PFSK-1 (cell line): ENCODE measurements around the gene GLIS1.

Experiments used
- FOXP2 ChIP-seq: optimal IDR thresholded peaks from 2 replicates; pipeline ENCODE3; 2011; ENCODE audit warnings: borderline replicate concordance, control low read depth, inconsistent platforms; ENCODE audit not compliant: insufficient read depth; ENCODE audit errors: extremely low read length, extremely low read depth
- POLR2AphosphoS5 ChIP-seq: IDR thresholded peaks from 2 replicates; pipeline ENCODE4 v1.6.1; 2012; ENCODE audit warnings: low read depth, mild to moderate bottlenecking, control low read depth, low read length, moderate library complexity
- SIN3A ChIP-seq: IDR thresholded peaks from 2 replicates; pipeline ENCODE4 v1.6.1; 2012; ENCODE audit warnings: mild to moderate bottlenecking, low read length, moderate library complexity, borderline replicate concordance; ENCODE audit not compliant: insufficient read depth
- TAF1 ChIP-seq: IDR thresholded peaks from 2 replicates; pipeline ENCODE4 v1.6.1; 2012; ENCODE audit warnings: low read length, control low read depth, borderline replicate concordance; ENCODE audit not compliant: insufficient read depth
- TF ChIP-seq, protein P1 (sequence below), 2 experiments: IDR thresholded peaks; 2 replicates each; pipeline versions ENCODE4 v1.6.1 to v1.8.0; 2011 to 2012; ENCODE audit warnings: low read depth in 2 of 2, low read length in 2 of 2, control low read depth in 1 of 2, inconsistent platforms in 1 of 2, mild to moderate bottlenecking in 1 of 2, moderate library complexity in 1 of 2; ENCODE audit not compliant: insufficient read depth in 1 of 2

Gene GLIS1

DNA sequence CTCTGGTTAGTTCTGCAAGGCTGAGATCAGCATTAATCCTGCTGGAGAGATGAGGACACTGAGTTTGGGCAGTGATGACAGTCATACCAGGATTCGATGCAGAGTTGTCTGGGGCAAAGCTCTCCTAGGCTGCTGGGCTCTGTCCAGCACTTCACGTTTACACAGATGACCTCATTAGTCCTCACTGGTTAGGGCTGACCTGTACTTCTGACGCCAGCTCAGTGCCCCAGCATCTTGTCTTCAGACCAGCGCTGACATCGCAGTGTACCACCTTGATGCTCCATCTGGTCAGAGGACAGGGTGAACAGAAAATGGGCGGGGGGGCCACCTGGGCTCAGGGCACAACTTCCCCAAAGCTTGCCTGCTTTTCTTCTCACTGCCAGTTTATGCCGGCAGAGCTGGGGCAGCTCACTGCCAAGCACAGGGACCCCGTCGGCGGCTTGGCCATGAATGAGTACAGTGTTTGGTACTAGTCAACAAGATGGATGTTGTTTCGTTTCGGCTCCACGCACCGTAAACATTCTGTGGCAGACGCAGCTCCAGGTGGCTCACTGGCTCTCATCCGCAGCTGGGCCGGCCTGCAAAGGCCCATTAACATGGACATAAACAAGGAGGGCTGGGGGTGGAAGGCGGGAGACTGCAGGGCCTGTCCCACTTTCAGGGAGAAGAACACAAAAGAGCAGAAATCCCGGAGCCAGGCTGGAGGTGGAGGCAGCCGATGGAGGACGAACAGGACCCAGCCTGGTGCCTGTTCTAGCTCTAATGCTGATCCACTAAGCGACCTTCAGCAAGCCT is 118.7 kb downstream of the GLIS1 start:
- TF ChIP-seq SIN3A (no peak), POLR2AphosphoS5 (no peak), FOXP2 (no peak), TAF1 (no peak)
- TF ChIP-seq, protein P1, sequence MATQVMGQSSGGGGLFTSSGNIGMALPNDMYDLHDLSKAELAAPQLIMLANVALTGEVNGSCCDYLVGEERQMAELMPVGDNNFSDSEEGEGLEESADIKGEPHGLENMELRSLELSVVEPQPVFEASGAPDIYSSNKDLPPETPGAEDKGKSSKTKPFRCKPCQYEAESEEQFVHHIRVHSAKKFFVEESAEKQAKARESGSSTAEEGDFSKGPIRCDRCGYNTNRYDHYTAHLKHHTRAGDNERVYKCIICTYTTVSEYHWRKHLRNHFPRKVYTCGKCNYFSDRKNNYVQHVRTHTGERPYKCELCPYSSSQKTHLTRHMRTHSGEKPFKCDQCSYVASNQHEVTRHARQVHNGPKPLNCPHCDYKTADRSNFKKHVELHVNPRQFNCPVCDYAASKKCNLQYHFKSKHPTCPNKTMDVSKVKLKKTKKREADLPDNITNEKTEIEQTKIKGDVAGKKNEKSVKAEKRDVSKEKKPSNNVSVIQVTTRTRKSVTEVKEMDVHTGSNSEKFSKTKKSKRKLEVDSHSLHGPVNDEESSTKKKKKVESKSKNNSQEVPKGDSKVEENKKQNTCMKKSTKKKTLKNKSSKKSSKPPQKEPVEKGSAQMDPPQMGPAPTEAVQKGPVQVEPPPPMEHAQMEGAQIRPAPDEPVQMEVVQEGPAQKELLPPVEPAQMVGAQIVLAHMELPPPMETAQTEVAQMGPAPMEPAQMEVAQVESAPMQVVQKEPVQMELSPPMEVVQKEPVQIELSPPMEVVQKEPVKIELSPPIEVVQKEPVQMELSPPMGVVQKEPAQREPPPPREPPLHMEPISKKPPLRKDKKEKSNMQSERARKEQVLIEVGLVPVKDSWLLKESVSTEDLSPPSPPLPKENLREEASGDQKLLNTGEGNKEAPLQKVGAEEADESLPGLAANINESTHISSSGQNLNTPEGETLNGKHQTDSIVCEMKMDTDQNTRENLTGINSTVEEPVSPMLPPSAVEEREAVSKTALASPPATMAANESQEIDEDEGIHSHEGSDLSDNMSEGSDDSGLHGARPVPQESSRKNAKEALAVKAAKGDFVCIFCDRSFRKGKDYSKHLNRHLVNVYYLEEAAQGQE (IDR thresholded peaks at IDR 0.05; ENCODE audit: insufficient read depth in 1 of 2, low read depth in 2 of 2, low read length in 2 of 2), result peak; percentile 46 to 84; a peak in 3 of 4 replicates

DNA sequence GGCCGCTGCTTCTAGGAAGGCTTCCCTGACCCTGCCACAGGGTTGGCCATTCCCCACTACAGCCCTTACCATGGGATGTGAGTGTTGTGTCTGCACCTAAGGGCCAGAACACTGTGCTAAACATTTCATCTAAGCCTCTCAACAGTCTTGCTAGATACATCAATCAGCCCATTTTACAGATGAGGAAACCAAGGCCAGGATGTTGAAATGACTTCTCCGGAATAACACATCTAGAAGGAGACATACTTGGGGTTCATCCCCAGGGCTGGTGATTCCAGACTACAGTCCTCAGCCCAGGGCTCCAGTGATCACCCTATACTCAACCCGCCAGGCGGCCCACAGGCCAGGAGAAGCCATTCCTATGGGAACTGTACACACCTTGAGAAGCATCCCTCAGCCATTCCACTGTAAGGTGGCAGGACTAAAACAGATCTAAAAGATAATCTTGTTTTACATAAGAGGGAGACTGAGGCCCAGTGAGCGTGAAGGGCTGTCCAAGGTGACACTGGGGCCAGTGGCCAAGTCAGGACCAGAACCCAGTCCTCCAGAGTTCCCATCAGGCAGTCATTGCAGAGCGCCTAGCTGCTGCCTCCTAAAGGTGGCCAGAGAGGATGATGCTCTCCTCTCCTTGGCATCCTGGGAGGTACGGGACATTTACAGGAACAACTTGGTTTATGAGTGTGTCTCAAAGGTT is 119.5 kb downstream of the GLIS1 start:
- TF ChIP-seq FOXP2, result no peak
- no peak for TF ChIP-seq POLR2AphosphoS5
- TF ChIP-seq, protein P1 (IDR thresholded peaks at IDR 0.05; ENCODE audit: insufficient read depth in 1 of 2, low read depth in 2 of 2, low read length in 2 of 2), result no peak
- TF ChIP-seq SIN3A, result no peak
- no peak for TF ChIP-seq TAF1

DNA sequence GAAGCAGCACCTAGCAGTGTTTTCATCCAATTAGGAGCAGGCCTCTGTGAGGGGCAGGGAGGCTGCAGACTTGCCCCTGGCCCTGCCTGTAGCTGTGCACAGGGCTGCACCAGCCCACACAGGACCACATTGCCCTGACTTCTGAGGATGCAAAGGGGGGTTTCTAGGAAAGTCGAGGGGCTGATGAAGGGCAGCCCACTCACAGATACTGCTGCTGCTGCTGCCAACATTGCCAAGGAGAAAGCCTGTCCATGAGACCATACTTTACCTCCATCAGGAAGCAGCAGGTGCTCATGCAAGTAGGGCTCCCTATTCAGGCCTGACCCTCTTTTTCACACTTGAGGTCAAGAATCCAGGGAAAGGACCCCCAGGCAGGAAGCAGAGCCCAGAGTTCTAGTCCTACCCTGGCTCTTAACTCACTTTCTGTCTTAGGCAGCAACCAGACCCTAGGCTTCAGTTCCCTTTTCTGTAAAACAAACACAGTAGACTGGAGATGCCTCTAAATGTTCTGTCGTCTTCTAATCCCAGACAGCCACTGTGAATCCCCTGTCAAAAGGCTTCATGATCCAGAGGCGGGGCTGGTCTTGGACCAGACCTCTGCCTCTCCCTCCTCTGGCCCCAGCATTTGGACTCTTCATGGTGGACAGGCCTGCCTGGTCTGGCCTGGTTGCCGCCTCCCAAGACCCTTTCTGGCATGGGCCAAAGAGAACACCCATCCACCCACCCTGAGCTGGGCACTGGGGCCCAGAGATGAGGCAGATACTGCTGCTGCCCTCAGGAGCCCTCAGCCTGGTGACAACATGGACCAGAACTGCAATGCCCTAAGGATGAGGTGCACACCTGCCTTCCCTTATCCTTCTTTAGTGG is 120.2 kb downstream of the GLIS1 start:
- TF ChIP-seq FOXP2 (no peak), POLR2AphosphoS5 (no peak), TAF1 (no peak), SIN3A (no peak)
- TF ChIP-seq, protein P1 (IDR thresholded peaks at IDR 0.05; ENCODE audit: insufficient read depth in 1 of 2, low read depth in 2 of 2, low read length in 2 of 2), result no peak

DNA sequence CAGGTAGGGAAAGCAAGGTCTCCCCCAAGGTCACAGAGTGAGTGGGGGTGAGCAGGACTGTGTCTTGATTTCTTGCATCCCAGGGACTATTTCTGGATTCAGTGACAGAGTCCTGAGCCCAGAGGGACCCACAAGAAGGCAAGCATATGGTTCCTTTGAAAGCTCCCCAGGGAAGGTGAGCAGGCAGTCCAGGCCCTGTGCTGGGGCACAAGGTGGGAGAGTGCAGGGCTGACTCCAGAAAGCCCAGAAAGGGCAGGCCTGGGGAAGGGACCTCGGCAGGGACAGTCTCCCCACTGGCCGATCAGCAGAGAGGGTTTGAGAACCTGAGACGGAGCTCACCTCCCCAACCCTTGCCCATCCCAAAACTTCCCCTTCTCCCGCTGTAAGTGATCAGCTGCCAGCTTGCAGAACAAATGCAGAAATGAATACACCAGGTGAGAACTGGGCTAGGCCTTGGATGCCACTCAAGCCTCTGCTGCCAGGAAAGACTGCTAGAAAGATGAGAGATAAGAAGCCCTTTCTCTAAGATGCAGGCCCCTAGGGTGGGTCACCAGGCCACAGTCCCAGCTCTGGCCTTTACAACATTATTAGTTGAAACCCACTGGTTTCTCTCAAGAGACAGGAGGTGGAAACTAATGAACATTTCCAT is 121.0 kb downstream of the GLIS1 start:
- TF ChIP-seq, protein P1 (IDR thresholded peaks at IDR 0.05; ENCODE audit: insufficient read depth in 1 of 2, low read depth in 2 of 2, low read length in 2 of 2), result no peak
- TF ChIP-seq TAF1, result no peak
- TF ChIP-seq POLR2AphosphoS5, result no peak
- no peak for TF ChIP-seq FOXP2
- TF ChIP-seq SIN3A, result no peak
